ENCODE data around the gene EIF4E2. TPM values are rescaled to one million over a fixed set of nuclear protein-coding genes. Genes with fewer than 3 reads are reported as not detected.

EIF4E2 gene
- total RNA-seq, 1 experiment from 2014 or later, result 69.6 TPM

GRCh38 chr2:232522623-232523401 lies 27.7 kb upstream of the EIF4E2 start:
- H3K9me3 ChIP-seq (ENCODE audit: insufficient read depth, low read depth), result no peaks in the 10 kb centered on the region
- intact Hi-C loops (cut with micrococcal nuclease; ENCODE audit: unreplicated experiment), result loop anchor here (2.0 to 10.0 kb wide), 3 partner anchors 76 to 618 kb away; no protein-coding TSS in a partner anchor
- no peaks in the 10 kb centered on the region for H3K9me2 ChIP-seq (ENCODE audit: insufficient read depth)
- DNase-seq, result no peak
- H4K20me1 ChIP-seq (ENCODE audit: insufficient read depth), result no peaks in the 10 kb centered on the region
- no peaks in the 10 kb centered on the region for H3F3A ChIP-seq (ENCODE audit: insufficient read depth, low read depth)
- no TSS peak for BruUV-seq (replicated peaks)
- H3K27ac ChIP-seq, result no peak overlapping the region
- no peaks in the 10 kb centered on the region for H3K79me2 ChIP-seq (ENCODE audit: low read depth)
- H3K27me3 ChIP-seq (ENCODE audit: insufficient read depth, low read depth), result peaks cover 55% of the 10 kb centered on the region
- no peak overlapping the region for H2AFZ ChIP-seq
- ChIA-PET POLR2A (ENCODE audit: unreplicated experiment) (no interaction called here), CTCF (interaction anchor here (0.6 kb wide), 2 partner anchors 70 to 606 kb away, joined by 4 to 7 read pairs; no protein-coding TSS in a partner anchor)
- H3K4me3 ChIP-seq, result no peak overlapping the region
- H3K4me1 ChIP-seq (replicated peaks; ENCODE audit: insufficient read depth), result no peaks in the 10 kb centered on the region
- TF ChIP-seq CTCF (conservative IDR thresholded peaks at IDR 0.05) (no peak; the same call in 1 of the 2 replicates), EZH2 (IDR thresholded peaks at IDR 0.05; ENCODE audit: low read depth) (no peak)
- no peaks in the 10 kb centered on the region for H3K36me3 ChIP-seq (ENCODE audit: low read depth)
- no peak overlapping the region for H3K4me2 ChIP-seq

- no peak for DNase-seq
- no peak overlapping the region for H3K27ac ChIP-seq
- TF ChIP-seq EZH2 (IDR thresholded peaks at IDR 0.05; ENCODE audit: low read depth), result no peak
- no peak for TF ChIP-seq CTCF (conservative IDR thresholded peaks at IDR 0.05)
- H3K4me1 ChIP-seq (replicated peaks; ENCODE audit: insufficient read depth), result no peaks in the 10 kb centered on the region
- H3K79me2 ChIP-seq (ENCODE audit: low read depth), result no peaks in the 10 kb centered on the region
- H3K9me2 ChIP-seq (ENCODE audit: insufficient read depth), result no peaks in the 10 kb centered on the region
- H3K27me3 ChIP-seq (ENCODE audit: insufficient read depth, low read depth), result peaks cover 51% of the 10 kb centered on the region
- no peaks in the 10 kb centered on the region for H3K9me3 ChIP-seq (ENCODE audit: insufficient read depth, low read depth)
- CTCF ChIA-PET, result interaction anchor here (0.6 kb wide), 1 partner anchor 606 kb away, joined by 4 read pairs; no protein-coding TSS in a partner anchor
- H2AFZ ChIP-seq, result no peak overlapping the region
- no peaks in the 10 kb centered on the region for H3F3A ChIP-seq (ENCODE audit: insufficient read depth, low read depth)
- POLR2A ChIA-PET (ENCODE audit: unreplicated experiment), result no interaction called here
- no peaks in the 10 kb centered on the region for H3K36me3 ChIP-seq (ENCODE audit: low read depth)
- no peak overlapping the region for H3K4me2 ChIP-seq
- BruUV-seq (replicated peaks), result no TSS peak
- H4K20me1 ChIP-seq (ENCODE audit: insufficient read depth), result no peaks in the 10 kb centered on the region
- intact Hi-C loops (cut with micrococcal nuclease; ENCODE audit: unreplicated experiment), result loop anchor here (2.0 to 10.0 kb wide), 3 partner anchors 77 to 619 kb away; no protein-coding TSS in a partner anchor
- no peak overlapping the region for H3K4me3 ChIP-seq
These were observed 27.1 kb upstream of the EIF4E2 start for GRCh38 chr2:232523402-232523681.

GRCh38 chr2:232523682-232524597 lies 26.5 kb upstream of the EIF4E2 start:
- H3K4me2 ChIP-seq, result peak overlapping the region; percentile 23; the same call in 1 of the 2 replicates
- H4K20me1 ChIP-seq (ENCODE audit: insufficient read depth), result no peaks in the 10 kb centered on the region
- no peaks in the 10 kb centered on the region for H3K9me3 ChIP-seq (ENCODE audit: insufficient read depth, low read depth)
- CTCF ChIA-PET, result interaction anchor here (0.6 kb wide), 1 partner anchor 607 kb away, joined by 4 read pairs; no protein-coding TSS in a partner anchor
- H3K4me3 ChIP-seq, result no peak overlapping the region
- no peaks in the 10 kb centered on the region for H3K9me2 ChIP-seq (ENCODE audit: insufficient read depth)
- H3K4me1 ChIP-seq (replicated peaks; ENCODE audit: insufficient read depth), result no peaks in the 10 kb centered on the region
- no peaks in the 10 kb centered on the region for H3K36me3 ChIP-seq (ENCODE audit: low read depth)
- TF ChIP-seq EZH2 (IDR thresholded peaks at IDR 0.05; ENCODE audit: low read depth), result no peak
- no peak for TF ChIP-seq CTCF (conservative IDR thresholded peaks at IDR 0.05)
- no TSS peak for BruUV-seq (replicated peaks)
- peaks cover 45% of the 10 kb centered on the region for H3K27me3 ChIP-seq (ENCODE audit: insufficient read depth, low read depth)
- no peaks in the 10 kb centered on the region for H3F3A ChIP-seq (ENCODE audit: insufficient read depth, low read depth)
- POLR2A ChIA-PET (ENCODE audit: unreplicated experiment), result interaction anchor here (0.6 kb wide), 1 partner anchor 23 kb away, joined by 6 read pairs; no protein-coding TSS in a partner anchor
- H3K79me2 ChIP-seq (ENCODE audit: low read depth), result no peaks in the 10 kb centered on the region
- peak in 1 of 2 experiments; percentile 41 for DNase-seq
- no peak overlapping the region for H2AFZ ChIP-seq
- H3K27ac ChIP-seq, result no peak overlapping the region
- intact Hi-C loops (cut with micrococcal nuclease; ENCODE audit: unreplicated experiment), result loop anchor here (2.0 to 10.0 kb wide), 3 partner anchors 77 to 619 kb away; no protein-coding TSS in a partner anchor

Measured in PC-9 (cell line).